GM04503 (cell line): Measurements from ENCODE around the gene GRK5.
A peak's percentile ranks its signal among the peaks of the same experiment; 100 is the strongest.

Experiments
- DNase-seq: peaks from one replicate; pipeline ENCODE4 v3.0.0-alpha.2; 2012; ENCODE audit warnings: low read depth

Gene GRK5

DNA sequence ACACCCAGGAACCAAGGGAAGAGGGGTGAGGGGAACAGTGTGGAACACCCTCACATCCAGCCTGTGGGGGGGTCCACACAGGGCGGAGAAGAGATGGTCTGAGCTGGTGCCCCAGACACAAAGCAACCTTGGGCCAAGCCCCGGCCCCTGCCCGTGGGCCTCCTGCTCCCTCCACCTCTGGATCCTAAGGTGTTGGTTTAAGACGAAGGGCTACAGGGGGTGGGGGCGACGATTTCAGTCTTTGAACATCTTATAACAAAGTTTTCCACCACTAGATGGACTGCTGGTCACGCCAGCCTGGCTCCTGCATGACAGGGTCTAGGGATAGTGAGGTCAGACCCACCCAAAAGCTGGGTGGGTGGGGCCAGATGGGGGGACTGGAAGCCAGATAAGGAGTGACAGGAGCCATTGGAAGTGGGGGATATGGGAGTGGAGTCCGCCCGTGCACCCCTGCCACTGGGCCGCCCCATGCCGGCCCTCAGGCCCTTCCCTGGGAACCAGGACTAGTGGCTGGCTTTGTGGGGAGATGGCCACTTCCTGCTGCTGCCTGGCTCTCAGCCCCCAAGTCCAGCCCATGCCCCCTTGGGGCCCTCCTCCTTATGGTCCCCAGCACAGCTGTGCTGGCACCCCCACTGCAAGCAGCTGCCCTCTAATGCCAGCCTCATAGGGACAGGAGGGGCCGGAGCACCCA is 236.7 kb downstream of the GRK5 start:
- no peak for DNase-seq

DNA sequence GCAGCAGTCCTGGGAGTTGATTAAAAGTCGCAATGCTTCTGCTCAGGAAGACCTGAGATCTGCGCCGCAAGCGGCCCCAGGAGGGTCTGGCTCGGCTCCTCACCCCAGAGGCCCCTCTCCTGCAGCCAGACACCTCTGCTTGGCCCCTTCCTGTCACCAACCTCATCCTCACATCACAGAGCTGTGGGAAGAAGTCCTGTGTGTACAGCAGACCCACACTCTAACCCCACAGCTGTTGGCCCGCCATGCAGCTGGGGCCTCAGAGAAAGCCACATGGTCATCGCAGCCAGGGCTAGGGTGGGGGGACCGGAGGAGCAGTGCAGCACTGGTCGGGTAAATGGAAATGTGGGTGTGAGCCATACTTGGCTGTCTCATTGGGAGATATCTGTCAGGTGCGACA is 237.5 kb downstream of the GRK5 start:
- no peak for DNase-seq

DNA sequence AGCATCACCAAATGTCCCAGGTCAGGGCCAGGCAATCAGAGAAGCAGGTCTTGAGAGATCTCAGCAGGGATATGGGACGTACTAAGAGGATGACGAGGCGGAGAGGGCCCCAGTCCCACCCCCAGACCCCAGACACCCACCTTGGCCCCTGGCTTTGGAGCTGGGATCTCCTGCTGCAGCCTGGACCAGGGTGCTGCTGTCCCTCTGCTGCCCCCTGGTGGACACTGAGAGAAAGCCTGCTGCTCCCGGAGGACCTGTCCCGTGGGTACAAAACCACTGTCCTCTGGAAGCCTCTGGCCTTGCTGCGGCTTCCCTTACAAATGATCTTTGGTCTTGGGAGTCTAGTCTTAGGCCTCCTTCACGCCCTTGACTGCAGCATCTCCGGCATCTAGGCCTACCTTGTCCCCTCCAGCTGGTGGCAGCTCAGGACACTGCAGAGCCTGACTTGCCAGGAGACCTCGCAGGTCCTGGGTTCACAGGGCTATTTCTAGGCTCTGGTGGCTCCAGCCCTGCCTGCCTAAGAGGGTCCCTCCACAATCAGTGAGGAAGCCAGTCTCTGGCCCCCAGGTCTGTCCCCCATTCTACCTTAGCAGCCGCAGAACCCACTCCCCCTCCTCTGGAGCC is 238.1 kb downstream of the GRK5 start:
- DNase-seq = no peak

DNA sequence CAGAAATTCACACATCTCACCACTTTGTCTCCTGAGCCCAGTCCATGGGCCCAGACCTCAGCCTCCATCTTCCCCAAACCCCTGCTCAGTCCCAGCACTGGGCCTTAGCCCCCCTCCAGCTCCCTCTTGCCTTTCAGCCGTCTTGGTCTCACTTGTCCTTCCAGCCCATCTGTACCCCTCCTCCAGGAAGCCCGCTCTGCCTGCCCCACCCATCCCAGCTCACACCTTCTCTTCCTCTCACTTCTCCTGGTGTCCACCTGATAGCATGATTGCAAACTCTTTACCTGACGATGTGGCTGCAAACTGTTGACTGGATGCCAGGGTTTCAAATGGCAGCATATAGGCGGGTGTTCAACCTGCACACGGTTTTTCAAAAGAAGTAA is 238.6 kb downstream of the GRK5 start:
- DNase-seq = no peak

DNA sequence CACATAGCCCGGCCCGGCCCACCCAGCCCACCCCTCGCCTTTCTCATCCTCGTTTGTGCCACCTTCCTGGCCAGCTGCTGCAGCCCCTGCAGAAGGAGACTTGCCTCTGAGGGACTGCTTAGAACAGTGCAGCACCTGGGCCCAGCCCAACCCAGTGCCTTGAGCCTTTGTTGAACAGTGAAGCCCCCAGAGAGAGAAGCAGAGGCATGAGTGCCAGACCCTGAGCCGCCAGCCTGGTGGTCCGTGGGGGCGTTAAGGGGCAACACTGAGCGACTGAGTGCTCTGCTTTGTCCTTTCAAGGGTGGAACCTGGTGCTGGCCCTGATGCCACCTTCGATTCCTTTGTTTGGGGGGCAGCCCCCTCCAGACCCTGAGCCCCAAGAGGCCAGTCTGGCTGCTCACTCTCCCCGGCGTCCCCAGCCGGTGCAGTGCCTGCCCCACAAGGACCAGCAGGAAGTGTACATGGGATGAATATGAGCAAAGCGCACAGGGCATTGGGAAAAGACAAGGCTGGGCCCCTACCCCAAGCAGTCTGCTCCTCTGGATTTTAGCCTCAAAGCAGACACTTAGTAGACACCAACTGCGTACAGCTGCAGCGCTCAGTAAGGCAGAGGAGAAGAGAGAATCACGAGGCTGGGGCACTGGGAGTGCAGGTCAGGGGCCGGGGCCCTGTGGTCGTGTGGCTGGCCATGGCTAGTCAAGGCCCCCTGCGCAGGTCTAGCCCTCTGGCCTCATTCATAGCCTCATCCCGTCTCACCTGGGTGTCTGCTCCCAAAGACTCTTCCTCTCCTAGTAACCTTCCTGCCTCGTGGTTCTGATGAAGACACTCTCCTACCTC is 239.3 kb downstream of the GRK5 start:
- DNase-seq = no peak

DNA sequence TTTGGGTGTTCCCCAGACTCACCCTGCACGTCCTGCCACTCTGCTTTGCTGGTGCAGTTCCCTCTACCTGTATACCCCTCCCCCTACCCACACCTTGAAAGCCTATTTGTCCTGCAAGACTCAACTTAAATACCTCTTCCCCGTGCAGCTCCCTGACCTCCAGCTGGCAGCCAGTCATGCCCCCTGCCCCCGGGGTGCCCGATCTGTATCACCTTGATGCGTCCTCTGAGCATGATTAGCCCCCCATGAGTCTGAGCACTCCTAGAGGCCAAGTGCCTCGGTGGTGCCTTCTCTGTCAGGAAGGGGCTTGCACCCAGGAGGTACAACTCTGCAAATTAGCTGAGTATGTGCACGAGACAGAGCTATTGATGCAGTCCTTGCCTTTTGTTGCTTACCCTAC is 240.1 kb downstream of the GRK5 start:
- DNase-seq = no peak

DNA sequence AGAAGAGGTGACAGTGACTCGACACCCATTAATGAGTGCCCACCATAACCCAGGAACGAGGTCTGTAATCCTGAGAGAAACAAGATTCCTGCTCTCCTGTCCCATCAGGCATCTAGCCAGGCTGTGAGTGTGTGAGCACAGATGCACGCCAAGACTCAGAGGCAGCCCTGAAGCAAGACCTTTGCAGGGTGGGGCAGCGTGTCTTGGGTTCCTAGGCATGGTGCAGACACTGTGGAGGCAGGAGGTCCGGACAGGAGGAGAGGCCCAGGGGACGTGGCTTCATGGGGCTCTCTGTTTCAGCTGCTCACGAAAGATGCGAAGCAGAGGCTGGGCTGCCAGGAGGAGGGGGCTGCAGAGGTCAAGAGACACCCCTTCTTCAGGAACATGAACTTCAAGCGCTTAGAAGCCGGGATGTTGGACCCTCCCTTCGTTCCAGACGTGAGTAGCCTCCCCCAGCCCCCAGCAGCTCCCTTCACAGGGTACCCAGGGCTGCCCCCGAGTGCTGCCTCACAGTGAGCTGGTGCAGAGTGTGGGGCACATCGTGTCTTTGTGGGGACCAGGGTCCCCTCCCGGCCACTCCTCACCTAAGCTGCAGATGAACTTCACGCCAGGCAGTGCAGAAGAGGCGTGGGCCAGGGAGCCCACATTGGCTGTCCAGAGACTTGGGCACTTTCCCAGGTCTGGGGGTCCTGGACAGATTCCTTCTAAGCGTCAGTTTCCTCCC is 240.6 kb downstream of the GRK5 start:
- DNase-seq = no peak

DNA sequence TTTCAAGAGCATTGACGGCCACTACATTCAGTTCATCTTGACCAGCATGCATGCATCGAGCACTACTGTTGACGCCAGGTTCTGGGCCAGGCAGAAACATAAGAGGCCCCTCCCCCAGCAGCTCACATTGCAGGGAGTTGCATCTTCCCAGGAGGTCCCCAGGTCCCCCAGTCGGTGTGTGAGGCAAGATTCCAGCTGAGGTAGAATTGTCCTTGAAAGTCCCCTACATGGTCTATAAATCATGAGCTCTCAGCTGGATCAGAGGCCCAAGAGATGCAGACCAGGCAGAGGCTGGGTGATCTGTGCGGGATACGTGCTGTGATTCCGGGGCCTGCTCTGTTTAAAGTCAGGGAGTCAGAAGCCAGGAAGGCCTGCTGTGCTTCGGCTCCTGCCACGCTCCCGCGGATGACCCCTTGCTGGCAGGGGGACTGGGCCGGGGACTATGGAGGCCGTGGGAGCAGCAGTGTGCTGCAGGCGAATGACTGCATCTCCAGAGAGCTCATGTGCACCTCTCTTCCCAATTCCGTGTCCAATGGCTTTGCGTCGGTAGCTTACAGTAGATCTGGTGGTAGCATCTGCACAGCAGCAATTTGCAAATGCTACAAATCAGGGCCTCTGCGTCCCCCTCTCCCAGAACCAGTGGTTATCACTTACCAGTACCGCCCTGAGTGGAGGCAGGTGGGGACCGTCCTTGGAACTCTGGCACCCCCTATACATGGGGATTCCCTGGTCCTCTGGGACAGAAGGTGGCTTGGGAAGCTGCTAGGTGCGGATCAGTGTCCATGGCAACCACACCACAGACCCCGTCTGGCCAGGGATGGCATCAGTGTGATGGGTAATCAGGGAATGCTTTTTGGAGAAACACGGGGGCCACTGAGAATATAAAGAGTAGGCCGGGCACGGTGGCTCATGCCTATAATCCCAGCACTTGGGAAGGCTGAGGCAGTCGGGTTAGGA is 241.5 kb downstream of the GRK5 start:
- no peak for DNase-seq

DNA sequence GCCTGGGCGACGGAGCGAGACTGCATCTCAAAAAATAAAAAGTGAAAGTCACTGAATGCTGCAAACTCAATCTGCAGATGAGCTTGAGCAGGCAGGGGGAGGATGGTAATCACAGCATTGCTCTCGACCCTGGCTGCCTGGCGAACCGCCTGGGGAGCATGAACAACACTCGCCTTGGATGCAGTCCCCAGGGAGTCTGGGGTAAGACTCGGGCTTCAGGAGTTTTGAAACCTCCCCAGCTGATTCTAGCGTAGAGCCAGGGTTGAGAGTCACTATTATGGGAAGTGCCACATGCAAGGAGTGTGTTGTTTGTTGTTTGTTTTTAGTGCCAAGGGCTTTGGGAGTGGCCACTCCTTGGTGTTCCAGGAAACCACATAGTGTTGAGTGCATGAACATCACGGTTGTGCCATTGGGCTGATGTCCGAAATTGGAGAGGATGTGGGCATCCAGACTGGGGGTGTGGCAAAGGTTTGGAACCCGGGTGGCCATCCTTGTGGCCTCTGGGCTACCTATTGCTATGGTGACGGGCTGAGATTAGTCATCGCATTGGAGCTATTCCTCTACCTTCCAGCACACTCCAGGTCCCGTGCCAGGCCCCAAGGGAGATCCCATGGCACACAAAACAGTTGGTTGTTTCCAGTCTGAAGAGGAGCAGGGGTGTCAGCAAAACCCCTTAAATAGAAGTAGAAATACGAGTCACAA is 242.5 kb downstream of the GRK5 start:
- peak; percentile 95 for DNase-seq

DNA sequence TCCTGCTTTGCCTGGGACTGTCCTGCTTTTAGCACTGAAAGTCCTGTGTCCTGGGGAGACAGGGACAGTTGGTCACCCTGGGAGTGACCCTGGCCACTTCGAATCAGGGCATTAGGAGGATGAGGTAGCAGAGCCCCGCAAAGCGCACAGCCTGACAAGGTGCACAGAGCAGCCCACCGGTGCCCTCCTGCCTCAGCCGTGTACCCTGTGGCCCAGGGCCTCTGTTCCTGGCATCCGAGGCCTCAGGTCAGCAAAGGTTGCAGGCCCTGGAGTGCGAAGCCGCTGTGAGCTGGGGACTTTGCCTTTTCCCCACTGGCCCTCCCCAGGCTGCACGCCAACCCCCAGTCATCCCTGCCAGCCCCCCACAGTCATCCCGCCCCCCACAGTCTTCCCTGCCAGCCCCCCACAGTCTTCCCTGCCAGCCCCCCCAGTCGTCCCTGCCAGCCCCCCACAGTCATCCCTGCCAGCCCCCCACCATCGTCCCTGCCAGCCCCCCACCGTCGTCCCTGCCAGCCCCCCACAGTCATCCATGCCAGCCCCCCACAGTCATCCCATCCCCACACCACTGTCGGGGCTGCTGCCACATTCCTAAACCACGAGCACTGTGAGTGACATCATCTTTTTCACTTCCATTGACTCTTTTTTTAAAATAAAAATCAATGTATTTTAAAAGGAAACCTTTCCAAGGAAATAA is 243.4 kb downstream of the GRK5 start:
- no peak for DNase-seq

DNA sequence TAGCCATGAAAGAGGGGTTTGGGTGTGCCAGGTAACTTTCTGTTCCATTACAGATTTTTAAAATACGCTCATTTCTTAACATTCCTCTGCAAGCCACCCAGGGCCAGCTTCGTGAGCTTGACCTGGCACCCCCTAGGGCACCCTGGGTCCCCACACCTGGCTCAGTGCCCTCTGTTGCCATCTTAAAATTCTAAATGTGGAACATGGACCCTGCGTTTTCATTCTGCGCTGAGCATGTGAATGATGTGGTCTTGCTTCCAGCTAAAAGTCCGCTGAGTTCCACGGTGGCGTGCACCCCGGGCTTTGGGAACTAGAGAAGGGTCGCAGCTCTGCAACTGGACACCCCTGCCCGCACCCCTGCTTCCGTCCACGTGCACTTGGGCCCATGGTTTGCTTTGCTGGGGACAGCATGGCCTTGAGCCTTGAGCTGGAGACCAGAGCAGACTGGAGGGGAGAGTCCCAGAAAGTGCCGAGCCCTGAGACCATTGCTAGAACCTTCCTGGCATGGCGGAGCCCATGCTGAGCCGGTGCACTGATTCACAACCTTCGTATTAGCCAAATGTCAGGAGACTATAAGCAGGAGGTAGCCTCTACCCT is 244.0 kb downstream of the GRK5 start:
- DNase-seq = no peak

DNA sequence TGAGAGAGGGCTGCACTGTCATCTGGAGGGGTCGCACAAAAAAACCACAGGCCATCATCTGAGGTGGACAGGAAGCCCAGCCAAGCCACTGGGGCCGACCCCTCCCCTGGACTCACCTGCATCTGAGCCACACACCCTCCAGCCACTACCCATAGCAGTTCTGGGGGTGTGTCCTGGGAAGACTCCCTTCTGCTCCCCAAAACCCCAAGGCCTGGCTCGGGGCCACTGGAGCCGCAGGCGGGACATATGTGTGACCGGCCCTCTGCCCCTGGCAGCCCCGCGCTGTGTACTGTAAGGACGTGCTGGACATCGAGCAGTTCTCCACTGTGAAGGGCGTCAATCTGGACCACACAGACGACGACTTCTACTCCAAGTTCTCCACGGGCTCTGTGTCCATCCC is 245.0 kb downstream of the GRK5 start:
- no peak for DNase-seq

DNA sequence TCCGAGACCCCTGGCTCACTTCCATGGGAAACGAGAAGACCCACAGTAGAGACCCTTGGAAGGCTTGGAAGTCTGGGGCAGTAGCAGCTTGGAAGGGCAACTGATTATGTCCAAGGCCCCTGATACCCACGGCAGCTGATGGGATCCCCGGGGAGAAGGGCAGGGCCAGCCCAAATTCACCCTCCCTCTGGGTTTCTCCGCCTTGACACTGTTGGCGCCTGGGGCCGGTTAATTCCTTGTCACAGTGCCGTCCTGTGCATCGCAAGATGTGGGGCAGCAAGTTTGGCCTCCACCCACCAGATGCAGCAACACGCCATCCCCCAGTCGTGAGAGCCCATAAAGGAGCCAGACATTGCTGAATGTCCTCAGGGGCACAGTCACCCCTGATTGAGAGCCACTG is 245.9 kb downstream of the GRK5 start:
- DNase-seq = no peak

DNA sequence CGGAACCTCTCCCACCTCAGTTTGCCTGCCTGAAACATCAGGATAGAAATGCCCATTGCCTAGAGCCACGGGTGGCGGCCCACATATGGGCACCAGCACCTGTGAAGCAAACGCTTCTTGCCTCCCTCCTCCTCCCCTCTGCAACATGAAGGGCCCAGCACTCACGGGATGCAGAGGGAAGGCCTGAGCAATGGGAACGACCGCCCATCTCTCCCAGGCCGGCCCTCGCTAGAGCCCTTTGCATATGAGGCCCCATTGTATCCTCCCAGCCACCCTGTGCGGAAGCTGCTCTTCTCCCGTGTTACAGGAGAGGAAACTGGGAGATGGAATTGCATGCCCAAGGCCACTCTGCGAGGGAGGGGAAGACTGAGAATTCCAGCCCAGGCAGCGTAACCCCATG is 246.9 kb downstream of the GRK5 start:
- DNase-seq = no peak

DNA sequence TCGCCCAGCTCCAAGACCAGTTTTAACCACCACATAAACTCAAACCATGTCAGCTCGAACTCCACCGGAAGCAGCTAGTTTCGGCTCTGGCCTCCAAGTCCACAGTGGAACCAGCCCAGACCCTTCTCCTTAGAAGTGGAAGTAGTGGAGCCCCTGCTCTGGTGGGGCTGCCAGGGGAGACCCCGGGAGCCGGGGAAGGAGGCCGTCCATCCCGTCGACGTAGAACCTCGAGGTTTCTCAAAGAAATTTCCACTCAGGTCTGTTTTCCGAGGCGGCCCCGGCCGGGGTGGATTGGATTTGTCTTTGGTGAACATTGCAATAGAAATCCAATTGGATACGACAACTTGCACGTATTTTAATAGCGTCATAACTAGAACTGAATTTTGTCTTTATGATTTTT is 247.6 kb downstream of the GRK5 start:
- DNase-seq = no peak

DNA sequence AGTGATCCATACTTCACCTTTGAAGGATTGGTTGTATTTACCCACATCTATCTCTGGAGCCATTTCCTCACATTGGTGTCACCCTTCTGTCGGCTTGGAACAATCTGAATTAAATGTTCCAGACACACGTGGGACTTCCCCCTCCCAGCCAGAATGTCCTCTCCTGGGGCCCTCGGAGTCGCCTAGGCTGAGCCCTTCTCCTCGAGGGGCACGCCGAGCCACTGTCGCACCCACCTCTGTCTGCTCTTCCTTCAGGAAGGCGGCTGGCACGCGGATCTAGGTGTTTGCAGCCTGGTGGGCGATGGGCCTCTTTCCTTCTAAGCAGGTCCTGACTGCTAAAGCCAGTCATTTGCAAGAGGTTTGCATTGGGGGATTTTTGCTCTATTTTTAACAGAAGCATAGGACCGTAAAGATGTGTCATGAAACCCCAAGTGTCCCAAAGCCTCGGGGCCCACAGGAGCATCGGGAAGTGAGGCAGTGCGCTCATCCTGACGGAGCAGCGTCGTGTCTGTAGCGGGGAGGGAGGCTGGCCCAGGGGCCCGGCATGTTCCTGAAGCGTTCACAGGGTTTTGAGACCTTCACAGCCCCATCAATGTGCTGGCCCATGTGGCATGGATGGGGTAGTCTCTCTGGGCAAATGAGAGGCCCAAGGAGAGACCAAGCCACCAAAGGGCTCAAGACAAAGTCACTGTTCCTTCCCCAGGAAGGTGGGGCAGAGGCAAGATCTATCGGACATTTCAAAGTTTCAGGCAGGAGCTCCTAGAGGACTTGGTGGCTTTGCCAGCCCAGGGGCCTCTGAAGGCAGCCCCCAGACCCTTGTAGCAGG is 248.5 kb downstream of the GRK5 start:
- no peak for DNase-seq

DNA sequence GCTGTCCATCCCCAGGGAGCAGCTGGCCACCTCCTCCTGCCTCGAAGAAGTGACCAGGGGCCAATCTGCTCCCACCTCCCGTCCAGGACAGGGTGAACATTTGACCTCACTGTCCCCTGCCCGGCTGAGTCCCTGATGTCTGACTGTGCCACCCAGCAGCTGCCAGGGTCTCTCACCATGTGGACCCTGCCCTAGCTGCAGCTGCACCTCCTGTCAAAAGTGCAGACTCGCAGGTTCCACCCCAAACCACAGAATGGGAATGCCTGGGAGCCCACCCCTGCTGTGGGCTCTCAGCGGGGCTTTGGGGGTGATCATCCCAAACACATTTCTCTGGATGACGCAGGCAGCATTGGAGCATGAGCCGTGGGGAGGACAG is 249.1 kb downstream of the GRK5 start:
- DNase-seq = no peak

DNA sequence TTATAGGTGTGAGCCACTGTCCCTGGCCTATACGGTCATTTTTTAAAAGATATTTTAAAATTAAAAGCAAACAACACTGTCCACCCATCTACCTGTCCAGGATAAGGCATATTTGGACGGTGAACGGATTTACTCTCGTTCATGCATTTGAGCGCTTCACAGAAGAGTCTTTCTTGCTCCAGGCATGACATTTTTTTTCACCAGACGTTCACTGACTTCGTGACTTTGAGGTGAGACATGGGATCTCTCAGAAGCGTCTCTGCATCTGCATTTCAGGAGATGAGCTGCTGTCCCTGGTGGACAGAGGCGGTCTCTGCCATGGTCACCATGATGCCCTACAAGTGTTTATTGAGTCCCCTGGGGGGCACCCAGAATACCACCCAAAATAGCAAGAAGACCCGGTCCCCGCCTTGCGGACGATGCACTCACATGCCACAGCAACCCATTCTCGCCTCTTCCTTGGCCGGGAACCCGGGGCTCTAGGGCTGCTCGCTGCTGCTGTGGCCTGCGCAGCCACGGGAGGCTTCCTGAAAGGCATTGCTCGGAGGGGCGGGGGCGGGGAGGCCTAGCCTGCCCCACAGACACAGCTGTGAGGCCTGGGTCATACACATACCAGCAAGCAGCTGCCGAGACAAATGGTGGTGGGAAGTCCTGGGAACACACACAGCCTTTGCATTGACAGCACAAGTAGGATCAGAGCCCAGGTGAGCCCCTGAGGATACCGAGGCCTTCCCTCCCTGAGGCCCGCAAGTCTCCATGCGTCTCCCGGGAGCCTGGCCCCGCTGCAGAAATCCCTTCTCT is 250.8 kb downstream of the GRK5 start:
- DNase-seq = no peak
